Caco-2 (cell line): ENCODE data around the gene ACVR2B. TPM values are rescaled to one million over a fixed set of nuclear protein-coding genes. Genes with fewer than 3 reads are reported as not detected.

Experiments used
- BruUV-seq: library from RNA; stranded (reverse); fragments of 400-500 nt; replicated peaks from 2 replicates; lab custom pipeline; 2021; lab: Mats Ljungman, UMichigan
- CTCF ChIA-PET: fragments of 300-600 bp; sonication (Branson Sonifier 250); formaldehyde crosslinking; loops from one replicate; lab custom pipeline; 2022; ENCODE audit warnings: antibody characterized with exemption; lab: Charles Lee
- POLR2A ChIA-PET: fragments of 300-600 bp; sonication (Branson Sonifier 250); formaldehyde crosslinking; loops from one replicate; lab custom pipeline; 2022; ENCODE audit warnings: antibody characterized with exemption; lab: Charles Lee
- DNase-seq, 2 experiments: peaks; one replicate each; pipeline versions ENCODE4 v3.0.0 to v3.0.0-alpha.2; 2020 to 2022
- H3K27me3 ChIP-seq: replicated peaks from 2 replicates; pipeline ENCODE4 v1.6.0; 2011; ENCODE audit warnings: low read length; ENCODE audit not compliant: control insufficient read depth, insufficient read depth
- H3K36me3 ChIP-seq: 2 replicates; pipeline ENCODE4 v1.5.1; 2011; ENCODE audit warnings: low read length; ENCODE audit not compliant: control insufficient read depth, insufficient read depth
- H3K4me1 ChIP-seq: fragments of 250-450 bp; sonication (Bioruptor Pico); 2 replicates; pipeline ENCODE4 v1.5.1; 2020; ENCODE audit warnings: mild to moderate bottlenecking
- H3K4me3 ChIP-seq: 2 replicates; pipeline ENCODE4 v1.5.1; 2011; ENCODE audit warnings: low read depth, mild to moderate bottlenecking, control low read depth, low read length
- H3K9me3 ChIP-seq: fragments of 250-450 bp; sonication (Bioruptor Pico); 2 replicates; pipeline ENCODE4 v1.5.1; 2020; ENCODE audit warnings: mild to moderate bottlenecking, moderate library complexity
- H3K27ac Mint-ChIP-seq: one replicate; pipeline ENCODE4 v1.8.0; 2022; ENCODE audit warnings: mixed read lengths; ENCODE audit not compliant: unreplicated experiment
- H3K27me3 Mint-ChIP-seq: one replicate; pipeline ENCODE4 v1.8.0; 2022; ENCODE audit warnings: mixed read lengths; ENCODE audit not compliant: insufficient read depth, unreplicated experiment
- H3K36me3 Mint-ChIP-seq: one replicate; pipeline ENCODE4 v1.8.0; 2022; ENCODE audit warnings: mild to moderate bottlenecking, mixed read lengths; ENCODE audit not compliant: insufficient read depth, unreplicated experiment
- H3K4me1 Mint-ChIP-seq: one replicate; pipeline ENCODE4 v1.8.0; 2022; ENCODE audit warnings: low read depth, mixed read lengths; ENCODE audit not compliant: unreplicated experiment
- H3K4me3 Mint-ChIP-seq: one replicate; pipeline ENCODE4 v1.8.0; 2022; ENCODE audit warnings: mild to moderate bottlenecking, moderate library complexity, mixed read lengths; ENCODE audit not compliant: unreplicated experiment
- H3K9me3 Mint-ChIP-seq: one replicate; pipeline ENCODE4 v1.8.0; 2022; ENCODE audit warnings: mixed read lengths; ENCODE audit not compliant: unreplicated experiment
- intact Hi-C: fragments of 100-400 bp; cut with micrococcal nuclease; formaldehyde crosslinking; loops from one replicate; pipeline ENCODE4 v1.10.0; 2022; ENCODE audit not compliant: unreplicated experiment
- total RNA-seq: library from RNA; stranded (reverse); gene quantifications from 2 replicates; pipeline ENCODE4 v1.2.3, GENCODE V29; 2022
- TF ChIP-seq, protein P1 (sequence below), 2 experiments: fragments of 200-600 bp in 1 of 2; IDR thresholded peaks; 1 replicate in 1 of 2; 2 replicates in 1 of 2; pipeline versions ENCODE4 v1.5.1 to v1.8.0; 2011 to 2022; ENCODE audit warnings: antibody characterized with exemption in 1 of 2, control low read depth in 1 of 2, inconsistent platforms in 1 of 2, low read depth in 1 of 2, low read length in 1 of 2, mild to moderate bottlenecking in 1 of 2, moderate library complexity in 1 of 2; ENCODE audit not compliant: insufficient read depth in 1 of 2, severe bottlenecking in 1 of 2, unreplicated experiment in 1 of 2

ACVR2B gene
- total RNA-seq, 1 experiment from 2014 or later: 21.4 TPM

DNA sequence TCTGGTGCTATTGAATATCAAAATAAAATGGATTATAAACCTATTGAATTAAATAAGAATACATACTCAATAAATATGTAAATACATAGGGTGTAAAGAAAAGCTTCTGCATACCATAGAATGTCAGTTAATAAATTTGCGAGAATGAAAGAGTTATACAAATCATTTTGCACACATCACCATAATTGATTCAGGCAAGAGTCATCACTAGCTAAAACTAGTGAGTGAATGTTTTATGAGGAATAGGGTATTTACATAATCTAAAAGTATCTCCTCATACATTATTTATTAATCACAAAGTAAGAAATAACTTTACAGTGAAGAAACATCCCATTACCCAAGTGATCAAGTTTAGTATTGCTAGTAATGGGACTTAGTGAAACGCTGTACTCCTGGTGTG, 56.0 kb downstream of the ACVR2B start:
- no peak overlapping the region for H3K27ac Mint-ChIP-seq
- H3K9me3 Mint-ChIP-seq: no peaks in the 10 kb centered on the region
- intact Hi-C loops: no loop called here
- no TSS peak for BruUV-seq
- ChIA-PET POLR2A (no interaction called here), CTCF (no interaction called here)
- no peaks in the 10 kb centered on the region for H3K27me3 ChIP-seq
- TF ChIP-seq, protein P1, sequence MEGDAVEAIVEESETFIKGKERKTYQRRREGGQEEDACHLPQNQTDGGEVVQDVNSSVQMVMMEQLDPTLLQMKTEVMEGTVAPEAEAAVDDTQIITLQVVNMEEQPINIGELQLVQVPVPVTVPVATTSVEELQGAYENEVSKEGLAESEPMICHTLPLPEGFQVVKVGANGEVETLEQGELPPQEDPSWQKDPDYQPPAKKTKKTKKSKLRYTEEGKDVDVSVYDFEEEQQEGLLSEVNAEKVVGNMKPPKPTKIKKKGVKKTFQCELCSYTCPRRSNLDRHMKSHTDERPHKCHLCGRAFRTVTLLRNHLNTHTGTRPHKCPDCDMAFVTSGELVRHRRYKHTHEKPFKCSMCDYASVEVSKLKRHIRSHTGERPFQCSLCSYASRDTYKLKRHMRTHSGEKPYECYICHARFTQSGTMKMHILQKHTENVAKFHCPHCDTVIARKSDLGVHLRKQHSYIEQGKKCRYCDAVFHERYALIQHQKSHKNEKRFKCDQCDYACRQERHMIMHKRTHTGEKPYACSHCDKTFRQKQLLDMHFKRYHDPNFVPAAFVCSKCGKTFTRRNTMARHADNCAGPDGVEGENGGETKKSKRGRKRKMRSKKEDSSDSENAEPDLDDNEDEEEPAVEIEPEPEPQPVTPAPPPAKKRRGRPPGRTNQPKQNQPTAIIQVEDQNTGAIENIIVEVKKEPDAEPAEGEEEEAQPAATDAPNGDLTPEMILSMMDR (IDR thresholded peaks at IDR 0.05; ENCODE audit: insufficient read depth in 1 of 2, low read depth in 1 of 2, low read length in 1 of 2, severe bottlenecking in 1 of 2, unreplicated experiment in 1 of 2): no peak
- no peaks in the 10 kb centered on the region for H3K36me3 ChIP-seq
- no peak for DNase-seq
- H3K9me3 ChIP-seq: no peaks in the 10 kb centered on the region
- H3K4me1 ChIP-seq: no peaks in the 10 kb centered on the region
- no peaks in the 10 kb centered on the region for H3K27me3 Mint-ChIP-seq
- no peaks in the 10 kb centered on the region for H3K4me1 Mint-ChIP-seq
- H3K4me3 Mint-ChIP-seq: no peak overlapping the region
- H3K36me3 Mint-ChIP-seq: peaks cover 13% of the 10 kb centered on the region
- H3K4me3 ChIP-seq: no peak overlapping the region

DNA sequence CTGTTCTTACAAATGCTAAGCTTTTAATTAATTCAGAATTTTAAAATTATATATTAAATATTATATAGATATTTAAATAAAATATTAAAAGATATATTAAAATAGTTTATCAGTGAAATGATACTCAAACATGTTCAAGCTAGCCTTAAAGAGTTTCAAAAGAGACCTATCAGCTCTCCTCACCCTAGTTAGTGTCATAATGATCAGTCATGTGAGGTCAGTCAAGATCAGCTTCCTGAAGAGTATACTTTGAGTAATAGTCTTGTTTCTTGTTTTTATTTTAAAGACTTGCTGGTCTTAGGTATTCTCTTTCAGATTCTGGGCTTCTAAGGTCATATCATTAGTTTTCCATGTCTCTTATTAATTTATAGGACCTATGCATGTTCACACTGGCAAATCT, 56.9 kb downstream of the ACVR2B start:
- CTCF ChIA-PET: no interaction called here
- no peak overlapping the region for H3K27ac Mint-ChIP-seq
- intact Hi-C loops: no loop called here

DNA sequence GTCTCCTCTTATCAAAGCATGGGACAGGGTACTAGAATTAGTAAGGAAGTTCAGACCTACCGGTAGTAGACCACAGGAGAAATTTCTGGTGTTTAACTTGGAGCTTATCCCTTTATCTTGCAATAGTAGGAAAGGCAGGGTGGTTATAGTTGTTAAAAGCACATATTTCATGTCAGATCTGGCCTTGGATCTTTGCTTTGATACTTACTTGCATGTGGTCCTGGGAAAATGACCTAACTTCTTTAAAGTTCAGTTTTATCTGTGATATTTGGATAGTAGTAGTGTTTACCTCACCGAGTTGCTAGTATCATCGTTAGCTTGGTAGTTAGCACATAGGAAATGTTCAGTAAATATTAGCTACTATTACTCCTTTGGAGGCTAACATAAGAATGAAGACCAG, 57.9 kb downstream of the ACVR2B start:
- Mint-ChIP-seq H3K4me1 (no peaks in the 10 kb centered on the region), H3K36me3 (peaks cover 13% of the 10 kb centered on the region), H3K9me3 (no peaks in the 10 kb centered on the region), H3K4me3 (no peak overlapping the region), H3K27me3 (no peaks in the 10 kb centered on the region), H3K27ac (no peak overlapping the region)
- Histone ChIP-seq H3K9me3 (no peaks in the 10 kb centered on the region), H3K4me3 (no peak overlapping the region), H3K27me3 (no peaks in the 10 kb centered on the region), H3K36me3 (no peaks in the 10 kb centered on the region), H3K4me1 (no peaks in the 10 kb centered on the region)
- BruUV-seq: no TSS peak
- no peak for DNase-seq
- ChIA-PET CTCF (no interaction called here), POLR2A (no interaction called here)
- intact Hi-C loops: no loop called here
- TF ChIP-seq, protein P1 (IDR thresholded peaks at IDR 0.05; ENCODE audit: insufficient read depth in 1 of 2, low read depth in 1 of 2, low read length in 1 of 2, severe bottlenecking in 1 of 2, unreplicated experiment in 1 of 2): no peak

More for the DNA sequence above, 56.9 kb downstream of the ACVR2B start:
- Mint-ChIP-seq H3K4me1 (no peaks in the 10 kb centered on the region), H3K9me3 (no peaks in the 10 kb centered on the region), H3K36me3 (peaks cover 13% of the 10 kb centered on the region), H3K27me3 (no peaks in the 10 kb centered on the region), H3K4me3 (no peak overlapping the region)
- no TSS peak for BruUV-seq
- no peaks in the 10 kb centered on the region for H3K4me1 ChIP-seq
- TF ChIP-seq, protein P1 (IDR thresholded peaks at IDR 0.05; ENCODE audit: insufficient read depth in 1 of 2, low read depth in 1 of 2, low read length in 1 of 2, severe bottlenecking in 1 of 2, unreplicated experiment in 1 of 2): no peak
- POLR2A ChIA-PET: no interaction called here
- H3K9me3 ChIP-seq: no peaks in the 10 kb centered on the region
- no peaks in the 10 kb centered on the region for H3K27me3 ChIP-seq
- no peaks in the 10 kb centered on the region for H3K36me3 ChIP-seq
- H3K4me3 ChIP-seq: no peak overlapping the region
- DNase-seq: no peak
